Measurements from ENCODE around the gene CCDC17. TPM values are rescaled to one million over a fixed set of nuclear protein-coding genes. Genes with fewer than 3 reads are reported as not detected.

Gene CCDC17
- total RNA-seq, 1 donor from 2014 or later, result 5.6 TPM

DNA sequence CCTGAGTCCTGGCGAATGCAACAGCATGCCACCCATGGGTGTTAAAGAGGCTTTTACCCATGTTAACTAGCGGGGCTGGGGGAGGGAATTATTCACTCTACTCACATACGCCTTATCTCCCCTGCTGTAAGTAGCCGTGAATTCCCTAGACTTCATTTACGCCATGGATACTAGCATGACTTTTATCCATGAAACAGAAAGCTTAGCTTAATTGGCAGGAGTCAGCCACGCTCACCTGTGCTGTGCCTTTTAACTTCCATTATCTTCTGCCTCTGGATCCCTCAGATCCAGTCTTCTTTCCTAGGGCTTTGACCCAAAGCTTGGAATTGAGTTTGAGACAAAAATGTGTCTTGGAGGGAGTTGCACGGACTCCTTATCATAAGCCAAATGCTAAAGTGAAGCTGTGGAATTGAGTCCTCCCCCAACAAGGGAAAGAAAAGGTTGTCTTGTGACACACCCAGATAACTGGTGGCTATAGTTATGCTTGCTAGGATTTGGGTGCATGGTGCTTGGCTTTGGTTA is 49.7 kb downstream of the CCDC17 start:
- TF ChIP-seq, protein P1, sequence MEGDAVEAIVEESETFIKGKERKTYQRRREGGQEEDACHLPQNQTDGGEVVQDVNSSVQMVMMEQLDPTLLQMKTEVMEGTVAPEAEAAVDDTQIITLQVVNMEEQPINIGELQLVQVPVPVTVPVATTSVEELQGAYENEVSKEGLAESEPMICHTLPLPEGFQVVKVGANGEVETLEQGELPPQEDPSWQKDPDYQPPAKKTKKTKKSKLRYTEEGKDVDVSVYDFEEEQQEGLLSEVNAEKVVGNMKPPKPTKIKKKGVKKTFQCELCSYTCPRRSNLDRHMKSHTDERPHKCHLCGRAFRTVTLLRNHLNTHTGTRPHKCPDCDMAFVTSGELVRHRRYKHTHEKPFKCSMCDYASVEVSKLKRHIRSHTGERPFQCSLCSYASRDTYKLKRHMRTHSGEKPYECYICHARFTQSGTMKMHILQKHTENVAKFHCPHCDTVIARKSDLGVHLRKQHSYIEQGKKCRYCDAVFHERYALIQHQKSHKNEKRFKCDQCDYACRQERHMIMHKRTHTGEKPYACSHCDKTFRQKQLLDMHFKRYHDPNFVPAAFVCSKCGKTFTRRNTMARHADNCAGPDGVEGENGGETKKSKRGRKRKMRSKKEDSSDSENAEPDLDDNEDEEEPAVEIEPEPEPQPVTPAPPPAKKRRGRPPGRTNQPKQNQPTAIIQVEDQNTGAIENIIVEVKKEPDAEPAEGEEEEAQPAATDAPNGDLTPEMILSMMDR (IDR thresholded peaks at IDR 0.05; ENCODE audit: unreplicated experiment), result no peak
- peaks cover 3% of the 10 kb centered on the region for H3K36me3 Mint-ChIP-seq
- no peaks in the 10 kb centered on the region for H3K4me1 Mint-ChIP-seq
- no peak overlapping the region for H3K4me3 Mint-ChIP-seq
- H3K27me3 Mint-ChIP-seq (ENCODE audit: low read depth), result no peaks in the 10 kb centered on the region
- DNase-seq (ENCODE audit: low spot score in 2 of 2, unreplicated experiment in 2 of 2), result no peak
- no peaks in the 10 kb centered on the region for H3K9me3 Mint-ChIP-seq
- H3K27ac Mint-ChIP-seq, result no peak overlapping the region

GRCh38 chr1:45573231-45573804 is 50.5 kb downstream of the CCDC17 start:
- no peaks in the 10 kb centered on the region for H3K4me1 Mint-ChIP-seq
- no peak overlapping the region for H3K27ac Mint-ChIP-seq
- H3K4me3 Mint-ChIP-seq, result no peak overlapping the region
- peaks cover 3% of the 10 kb centered on the region for H3K36me3 Mint-ChIP-seq
- TF ChIP-seq, protein P1 (IDR thresholded peaks at IDR 0.05; ENCODE audit: unreplicated experiment), result no peak
- H3K9me3 Mint-ChIP-seq, result no peaks in the 10 kb centered on the region
- no peak for DNase-seq (ENCODE audit: low spot score in 2 of 2, unreplicated experiment in 2 of 2)
- no peaks in the 10 kb centered on the region for H3K27me3 Mint-ChIP-seq (ENCODE audit: low read depth)

GRCh38 chr1:45570631-45571030 is 53.2 kb downstream of the CCDC17 start:
- Mint-ChIP-seq H3K9me3 (no peaks in the 10 kb centered on the region), H3K4me1 (no peaks in the 10 kb centered on the region), H3K4me3 (no peak overlapping the region), H3K27ac (no peak overlapping the region), H3K27me3 (ENCODE audit: low read depth) (no peaks in the 10 kb centered on the region), H3K36me3 (peaks cover 19% of the 10 kb centered on the region)
- no peak for DNase-seq (ENCODE audit: low spot score in 2 of 2, unreplicated experiment in 2 of 2)
- TF ChIP-seq, protein P1 (IDR thresholded peaks at IDR 0.05; ENCODE audit: unreplicated experiment), result no peak

Other genes with a start within 250 kb of the CCDC17 start
- gene TESK2, start 132.9 kb downstream of the CCDC17 start, total RNA-seq, result 4.3 to 4.9 TPM (median 4.3 TPM) in 3 replicates
- 1.1 to 1.7 TPM (median 1.5 TPM) in 3 replicates for gene CCDC163, start 124.0 kb downstream of the CCDC17 start, total RNA-seq
- gene MMACHC, start 123.8 kb downstream of the CCDC17 start, total RNA-seq, result 8.8 to 9.9 TPM (median 9.8 TPM) in 3 replicates
- gene PRDX1, start 102.2 kb downstream of the CCDC17 start, total RNA-seq, result 154 to 157 TPM (median 156 TPM) in 3 replicates
- 177 to 188 TPM (median 180 TPM) in 3 replicates for gene AKR1A1, start 73.2 kb downstream of the CCDC17 start, total RNA-seq
- 164 to 185 TPM (median 170 TPM) in 3 replicates for gene NASP, start 40.0 kb downstream of the CCDC17 start, total RNA-seq
- 104 to 122 TPM (median 114 TPM) in 3 replicates for gene GPBP1L1, start 62.5 kb upstream of the CCDC17 start, total RNA-seq
- gene TMEM69, start 64.1 kb upstream of the CCDC17 start, total RNA-seq, result 28.7 to 31.1 TPM (median 30.8 TPM) in 3 replicates
- 19.8 to 23.1 TPM (median 20.6 TPM) in 3 replicates for gene IPP, start 126.6 kb upstream of the CCDC17 start, total RNA-seq
- 60.7 to 63.7 TPM (median 63.0 TPM) in 3 replicates for gene MAST2, start 179.6 kb upstream of the CCDC17 start, total RNA-seq